Measurements from ENCODE around the gene USHBP1. TPM values are rescaled to one million over a fixed set of nuclear protein-coding genes. Genes with fewer than 3 reads are reported as not detected.

The USHBP1 gene
- total and polyA plus RNA-seq, 10 of the 15 experiments (the other 5 are each of a cell fraction or from before 2014, with no cell fraction given), result 0.05 to 0.96 (median 0.22) TPM; not detected in 2

- no peak for TF ChIP-seq RBBP5 (conservative IDR thresholded peaks at IDR 0.05)
- no peak for TF ChIP-seq SPI1 (IDR thresholded peaks at IDR 0.05; ENCODE audit: borderline replicate concordance, insufficient read depth, low read depth, low read length)
- TF ChIP-seq SIN3A (IDR thresholded peaks at IDR 0.05; ENCODE audit: low read depth, low read length), result no peak
- no peak for TF ChIP-seq HCFC1 (IDR thresholded peaks at IDR 0.05; ENCODE audit: low read length)
- TF ChIP-seq SRF (IDR thresholded peaks at IDR 0.05; ENCODE audit: low read depth in 2 of 2, low read length in 2 of 2), result no peak
- TF ChIP-seq NBN (IDR thresholded peaks at IDR 0.05), result no peak
- TF ChIP-seq ZBTB11 (CRISPR knock-in tag; IDR thresholded peaks at IDR 0.05), result no peak
- TF ChIP-seq ZNF687 (IDR thresholded peaks at IDR 0.05), result no peak
- TF ChIP-seq SMARCA5 (IDR thresholded peaks at IDR 0.05), result no peak
Measured at GRCh38 chr19:17254636-17255035, 9.9 kb downstream of the USHBP1 start (continued).

All from GM12878 (cell line).